ENCODE data around the gene CDH5.

- TF ChIP-seq POLR2AphosphoS5 (IDR thresholded peaks at IDR 0.05; ENCODE audit: borderline replicate concordance, low read depth, low read length) (no peak), FOXP2 (optimal IDR thresholded peaks at IDR 0.05; ENCODE audit: control extremely low read depth, extremely low read length, insufficient read depth) (no peak), EZH2 (IDR thresholded peaks at IDR 0.05) (no peak)
These were observed 49.6 kb downstream of the CDH5 start for GRCh38 chr16:66416136-66416535.
